GM23338 (cell line): ENCODE measurements around the gene DONSON. TPM values are rescaled to one million over a fixed set of nuclear protein-coding genes. Genes with fewer than 3 reads are reported as not detected.

Experiments used
- ATAC-seq: fragments of 200-7000 bp; cut with Tn5 transposase; 3 replicates; pipeline ENCODE4 v1.9.1; 2020
- DNase-seq: peaks from one replicate; pipeline ENCODE4 v3.0.0-alpha.2; 2015; ENCODE audit warnings: low spot score
- H2AFZ ChIP-seq: fragments of 200-600 bp; sonication (generic); 2 replicates; pipeline ENCODE4 v1.8.0; 2016; ENCODE audit warnings: antibody characterized with exemption, mild to moderate bottlenecking, moderate library complexity
- H3F3A ChIP-seq: fragments of 200-600 bp; sonication (generic); replicated peaks from 2 replicates; pipeline ENCODE4 v1.8.0; 2017; ENCODE audit warnings: antibody characterized with exemption, mixed run types, low read depth
- H3K27ac ChIP-seq: fragments of 200-600 bp; sonication (generic); 2 replicates; pipeline ENCODE4 v1.6.1; 2016; ENCODE audit warnings: low read depth
- H3K27me3 ChIP-seq: fragments of 200-600 bp; sonication (generic); 2 replicates; pipeline ENCODE4 v1.8.0; 2016; ENCODE audit warnings: mild to moderate bottlenecking, mixed run types, moderate library complexity; ENCODE audit not compliant: insufficient read depth
- H3K36me3 ChIP-seq: fragments of 200-600 bp; sonication (generic); 2 replicates; pipeline ENCODE4 v1.8.0; 2016; ENCODE audit warnings: mild to moderate bottlenecking; ENCODE audit not compliant: insufficient read depth
- H3K4me1 ChIP-seq: fragments of 200-600 bp; sonication (generic); 2 replicates; pipeline ENCODE4 v1.8.0; 2016; ENCODE audit warnings: mild to moderate bottlenecking, moderate library complexity; ENCODE audit not compliant: insufficient read depth
- H3K4me2 ChIP-seq: fragments of 200-600 bp; sonication (generic); 2 replicates; pipeline ENCODE4 v1.7.1; 2017; ENCODE audit warnings: mixed run types
- H3K4me3 ChIP-seq: fragments of 200-600 bp; sonication (generic); 2 replicates; pipeline ENCODE4 v1.6.1; 2016; ENCODE audit warnings: mixed run types
- H3K79me2 ChIP-seq: fragments of 200-600 bp; sonication (generic); replicated peaks from 2 replicates; pipeline ENCODE4 v1.8.0; 2017; ENCODE audit warnings: mild to moderate bottlenecking; ENCODE audit not compliant: insufficient read depth
- H3K9me2 ChIP-seq: fragments of 200-600 bp; sonication (generic); 2 replicates; pipeline ENCODE4 v1.8.0; 2017; ENCODE audit not compliant: insufficient read depth
- H4K20me1 ChIP-seq: fragments of 200-600 bp; sonication (generic); replicated peaks from 2 replicates; pipeline ENCODE4 v1.8.0; 2017; ENCODE audit warnings: mild to moderate bottlenecking; ENCODE audit not compliant: insufficient read depth
- H3K27ac Mint-ChIP-seq: 2 replicates; pipeline ENCODE4 v1.8.0; 2020; ENCODE audit warnings: inconsistent platforms, mild to moderate bottlenecking, moderate library complexity, mixed read lengths
- H3K27me3 Mint-ChIP-seq: 3 replicates; pipeline ENCODE4 v1.8.0; 2022; ENCODE audit warnings: low read depth, mild to moderate bottlenecking, moderate library complexity, mixed read lengths, inconsistent platforms; ENCODE audit not compliant: insufficient read depth, poor library complexity
- H3K36me3 Mint-ChIP-seq: 3 replicates; pipeline ENCODE4 v1.8.0; 2021; ENCODE audit warnings: low read depth, mild to moderate bottlenecking, inconsistent platforms, moderate library complexity, mixed read lengths
- H3K4me1 Mint-ChIP-seq: 3 replicates; pipeline ENCODE4 v1.8.0; 2020; ENCODE audit warnings: mild to moderate bottlenecking, inconsistent platforms, mixed read lengths
- H3K4me3 Mint-ChIP-seq: 3 replicates; pipeline ENCODE4 v1.8.0; 2021; ENCODE audit warnings: moderate library complexity, mild to moderate bottlenecking, inconsistent platforms, mixed read lengths
- H3K9me3 Mint-ChIP-seq: 3 replicates; pipeline ENCODE4 v1.8.0; 2020; ENCODE audit warnings: moderate library complexity, mild to moderate bottlenecking, inconsistent platforms, mixed read lengths
- CREB1 ChIP-seq: fragments of 250-450 bp; sonication (Bioruptor Pico); IDR thresholded peaks from 2 replicates; pipeline ENCODE4 v1.5.0; 2020; ENCODE audit warnings: low read depth, mild to moderate bottlenecking, moderate library complexity
- EZH2 ChIP-seq: fragments of 200-600 bp; sonication (generic); IDR thresholded peaks from one replicate; pipeline ENCODE4 v1.8.0; 2017; ENCODE audit warnings: antibody characterized with exemption, mild to moderate bottlenecking, low read depth; ENCODE audit not compliant: unreplicated experiment
- EZH2phosphoT487 ChIP-seq: fragments of 200-600 bp; sonication (generic); IDR thresholded peaks from one replicate; pipeline ENCODE4 v1.8.1; 2018; ENCODE audit warnings: antibody characterized with exemption; ENCODE audit not compliant: unreplicated experiment
- JUNB ChIP-seq: IDR thresholded peaks from one replicate; pipeline ENCODE4 v1.6.1; 2016; ENCODE audit warnings: antibody characterized with exemption; ENCODE audit not compliant: unreplicated experiment
- ZNF331 ChIP-seq: fragments of 250-450 bp; sonication (Bioruptor Pico); IDR thresholded peaks from 2 replicates; pipeline ENCODE4 v1.5.0; 2020; ENCODE audit warnings: low read depth, mild to moderate bottlenecking, moderate library complexity
- ZNF462 ChIP-seq: fragments of 250-450 bp; sonication (Bioruptor Pico); IDR thresholded peaks from 2 replicates; pipeline ENCODE4 v1.5.0; 2020; ENCODE audit warnings: mild to moderate bottlenecking, moderate library complexity
- polyA plus RNA-seq: library from polyadenylated mRNA; unstranded; fragments of >200 nt; fragmentation: Nextera tagmentation; extraction: Ambion mirVana; gene quantifications from 2 replicates; pipeline ENCODE4 v1.2.1, GENCODE V29; 2016
- total RNA-seq: library from RNA; depleted of rRNA; stranded (reverse); fragments of >200 nt; shearing (Covaris generic); gene quantifications from 2 replicates; pipeline ENCODE4 v1.2.3, GENCODE V29; 2014; rRNA removed
- TF ChIP-seq, protein P1 (sequence below), 2 experiments: fragments of 200-600 bp in 1 of 2; sonication (generic) in 1 of 2; conservative IDR thresholded peaks; 2 replicates each; pipeline versions ENCODE4 v1.5.1 to v1.6.1; 2016 to 2017; ENCODE audit warnings: antibody characterized with exemption in 2 of 2, low read depth in 2 of 2, mild to moderate bottlenecking in 2 of 2, moderate library complexity in 1 of 2

The DONSON gene
- total and polyA plus RNA-seq, 2 experiments from 2014 or later = 32.9 to 35.2 TPM

- TF ChIP-seq, protein P1, sequence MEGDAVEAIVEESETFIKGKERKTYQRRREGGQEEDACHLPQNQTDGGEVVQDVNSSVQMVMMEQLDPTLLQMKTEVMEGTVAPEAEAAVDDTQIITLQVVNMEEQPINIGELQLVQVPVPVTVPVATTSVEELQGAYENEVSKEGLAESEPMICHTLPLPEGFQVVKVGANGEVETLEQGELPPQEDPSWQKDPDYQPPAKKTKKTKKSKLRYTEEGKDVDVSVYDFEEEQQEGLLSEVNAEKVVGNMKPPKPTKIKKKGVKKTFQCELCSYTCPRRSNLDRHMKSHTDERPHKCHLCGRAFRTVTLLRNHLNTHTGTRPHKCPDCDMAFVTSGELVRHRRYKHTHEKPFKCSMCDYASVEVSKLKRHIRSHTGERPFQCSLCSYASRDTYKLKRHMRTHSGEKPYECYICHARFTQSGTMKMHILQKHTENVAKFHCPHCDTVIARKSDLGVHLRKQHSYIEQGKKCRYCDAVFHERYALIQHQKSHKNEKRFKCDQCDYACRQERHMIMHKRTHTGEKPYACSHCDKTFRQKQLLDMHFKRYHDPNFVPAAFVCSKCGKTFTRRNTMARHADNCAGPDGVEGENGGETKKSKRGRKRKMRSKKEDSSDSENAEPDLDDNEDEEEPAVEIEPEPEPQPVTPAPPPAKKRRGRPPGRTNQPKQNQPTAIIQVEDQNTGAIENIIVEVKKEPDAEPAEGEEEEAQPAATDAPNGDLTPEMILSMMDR (conservative IDR thresholded peaks at IDR 0.05; ENCODE audit: low read depth in 2 of 2) = no peak
- TF ChIP-seq ZNF462 = no peak
- no peak for TF ChIP-seq CREB1 (CRISPR knock-in tag)
- TF ChIP-seq JUNB = no peak
- TF ChIP-seq EZH2 = no peak
- no peak for TF ChIP-seq ZNF331 (CRISPR knock-in tag)
- TF ChIP-seq EZH2phosphoT487 = no peak
Measured at GRCh38 chr21:33537212-33537611, 51.3 kb downstream of the DONSON start (continued).

DNA sequence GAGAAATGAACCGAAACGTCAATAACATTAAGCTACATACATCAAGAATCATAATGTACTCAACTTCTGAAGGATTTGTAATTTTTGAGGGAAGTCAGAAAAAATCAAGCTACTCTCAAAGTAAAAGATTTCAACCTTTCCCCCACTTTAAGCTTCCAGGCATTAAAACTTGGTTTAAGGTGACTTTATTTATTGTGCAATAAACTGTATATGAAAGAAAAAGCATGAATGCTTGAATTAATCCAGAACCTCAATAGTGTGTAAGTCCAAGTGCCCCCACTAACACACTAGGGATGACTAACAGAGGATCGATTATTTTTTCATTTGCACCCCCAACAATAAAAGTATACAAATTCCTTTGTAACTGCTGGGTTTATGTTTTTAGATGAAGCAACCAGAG lies 57.5 kb downstream of the DONSON start:
- Histone ChIP-seq H3K4me2 (no peak overlapping the region), H3K4me1 (no peaks in the 10 kb centered on the region), H3K27ac (no peak overlapping the region), H3K79me2 (peaks cover 12% of the 10 kb centered on the region), H3K36me3 (peaks cover 91% of the 10 kb centered on the region), H3K27me3 (no peaks in the 10 kb centered on the region), H2AFZ (no peak overlapping the region), H3K4me3 (no peak overlapping the region), H3F3A (peaks cover 18% of the 10 kb centered on the region; the same call in 1 of the 2 replicates), H3K9me2 (no peaks in the 10 kb centered on the region), H4K20me1 (peaks cover 12% of the 10 kb centered on the region)
- Mint-ChIP-seq H3K4me1 (no peaks in the 10 kb centered on the region), H3K9me3 (no peaks in the 10 kb centered on the region), H3K27me3 (no peaks in the 10 kb centered on the region), H3K27ac (no peak overlapping the region), H3K36me3 (peaks cover 98% of the 10 kb centered on the region), H3K4me3 (no peak overlapping the region)
- ATAC-seq = no peak
- no peak for TF ChIP-seq EZH2
- DNase-seq = no peak

Other genes with a start within 250 kb of the DONSON start
- 21.9 and 25.0 TPM in 2 replicates for gene IFNGR2, start 185.3 kb downstream of the DONSON start, total RNA-seq
- gene IFNGR2, start 185.3 kb downstream of the DONSON start, polyA plus RNA-seq = 29.4 and 29.9 TPM in 2 replicates
- gene TMEM50B, start 108.7 kb downstream of the DONSON start, total RNA-seq = 19.1 and 25.1 TPM in 2 replicates
- gene TMEM50B, start 108.7 kb downstream of the DONSON start, polyA plus RNA-seq = 26.1 and 27.6 TPM in 2 replicates
- gene DNAJC28, start 97.0 kb downstream of the DONSON start, total RNA-seq = 2.5 and 5.0 TPM in 2 replicates
- gene DNAJC28, start 97.0 kb downstream of the DONSON start, polyA plus RNA-seq = 3.8 and 6.6 TPM in 2 replicates
- 224 and 270 TPM in 2 replicates for gene GART, start 46.6 kb downstream of the DONSON start, total RNA-seq
- 86.3 and 87.6 TPM in 2 replicates for gene GART, start 46.6 kb downstream of the DONSON start, polyA plus RNA-seq
- gene SON, start 45.6 kb downstream of the DONSON start, total RNA-seq = 361 and 362 TPM in 2 replicates
- 1,421 and 1,477 TPM in 2 replicates for gene SON, start 45.6 kb downstream of the DONSON start, polyA plus RNA-seq
- 23.3 and 23.8 TPM in 2 replicates for gene CRYZL1, start 53.1 kb upstream of the DONSON start, total RNA-seq
- gene CRYZL1, start 53.1 kb upstream of the DONSON start, polyA plus RNA-seq = 30.6 and 40.5 TPM in 2 replicates
- 68.2 and 77.9 TPM in 2 replicates for gene ITSN1, start 53.8 kb upstream of the DONSON start, total RNA-seq
- 83.4 and 95.7 TPM in 2 replicates for gene ITSN1, start 53.8 kb upstream of the DONSON start, polyA plus RNA-seq